HL-60 (cell line): ENCODE measurements around the gene HOXB6.

ENCODE experiments used
- CTCF ChIP-seq: IDR thresholded peaks from one replicate; pipeline ENCODE4 v1.5.1; 2011; ENCODE audit warnings: low read length, control low read depth, inconsistent platforms; ENCODE audit not compliant: insufficient read depth
- REST ChIP-seq: IDR thresholded peaks from 2 replicates; pipeline ENCODE4 v1.6.1; 2012; ENCODE audit warnings: low read depth; ENCODE audit not compliant: insufficient replicate concordance

- no peak for TF ChIP-seq REST
- no peak for TF ChIP-seq CTCF
These were observed 14.1 kb downstream of the HOXB6 start for GRCh38 chr17:48590607-48591161.
